Measurements from ENCODE around the gene OPN1MW3.

Gene OPN1MW3

DNA sequence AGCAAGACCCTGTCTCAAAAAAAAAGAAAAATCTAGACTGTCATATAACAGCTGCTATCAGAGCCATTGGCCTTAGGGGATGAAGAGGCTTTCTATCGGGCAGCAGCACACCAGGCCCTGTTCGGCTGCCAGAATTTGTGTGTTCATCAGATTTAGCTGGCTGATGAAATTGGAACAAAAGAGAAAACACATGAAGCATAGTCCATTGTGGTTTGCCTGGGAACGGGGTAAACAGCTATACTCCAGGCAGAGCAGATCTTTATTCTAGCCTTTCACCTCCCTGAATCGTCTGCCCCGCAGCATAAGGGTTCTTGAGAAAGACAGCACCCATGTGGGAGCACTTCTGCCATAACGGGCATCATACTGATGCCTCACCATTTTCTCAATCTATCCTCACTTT lies 49.8 kb downstream of the OPN1MW3 start:
- H3K27ac ChIP-seq = no peak overlapping the region
- H3K9me3 ChIP-seq = no peaks in the 10 kb centered on the region
- H3K4me1 ChIP-seq = no peaks in the 10 kb centered on the region
- TF ChIP-seq, protein P1, sequence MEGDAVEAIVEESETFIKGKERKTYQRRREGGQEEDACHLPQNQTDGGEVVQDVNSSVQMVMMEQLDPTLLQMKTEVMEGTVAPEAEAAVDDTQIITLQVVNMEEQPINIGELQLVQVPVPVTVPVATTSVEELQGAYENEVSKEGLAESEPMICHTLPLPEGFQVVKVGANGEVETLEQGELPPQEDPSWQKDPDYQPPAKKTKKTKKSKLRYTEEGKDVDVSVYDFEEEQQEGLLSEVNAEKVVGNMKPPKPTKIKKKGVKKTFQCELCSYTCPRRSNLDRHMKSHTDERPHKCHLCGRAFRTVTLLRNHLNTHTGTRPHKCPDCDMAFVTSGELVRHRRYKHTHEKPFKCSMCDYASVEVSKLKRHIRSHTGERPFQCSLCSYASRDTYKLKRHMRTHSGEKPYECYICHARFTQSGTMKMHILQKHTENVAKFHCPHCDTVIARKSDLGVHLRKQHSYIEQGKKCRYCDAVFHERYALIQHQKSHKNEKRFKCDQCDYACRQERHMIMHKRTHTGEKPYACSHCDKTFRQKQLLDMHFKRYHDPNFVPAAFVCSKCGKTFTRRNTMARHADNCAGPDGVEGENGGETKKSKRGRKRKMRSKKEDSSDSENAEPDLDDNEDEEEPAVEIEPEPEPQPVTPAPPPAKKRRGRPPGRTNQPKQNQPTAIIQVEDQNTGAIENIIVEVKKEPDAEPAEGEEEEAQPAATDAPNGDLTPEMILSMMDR (IDR thresholded peaks at IDR 0.05) = no peak
- intact Hi-C loops (cut with DNase I; ENCODE audit: low total_unique reads) = no loop called here
- no peaks in the 10 kb centered on the region for H3K36me3 ChIP-seq
- no peak overlapping the region for H3K4me3 ChIP-seq
- no peaks in the 10 kb centered on the region for H3K27me3 ChIP-seq
- peak in 1 of 2 donors; percentile 27 for DNase-seq

DNA sequence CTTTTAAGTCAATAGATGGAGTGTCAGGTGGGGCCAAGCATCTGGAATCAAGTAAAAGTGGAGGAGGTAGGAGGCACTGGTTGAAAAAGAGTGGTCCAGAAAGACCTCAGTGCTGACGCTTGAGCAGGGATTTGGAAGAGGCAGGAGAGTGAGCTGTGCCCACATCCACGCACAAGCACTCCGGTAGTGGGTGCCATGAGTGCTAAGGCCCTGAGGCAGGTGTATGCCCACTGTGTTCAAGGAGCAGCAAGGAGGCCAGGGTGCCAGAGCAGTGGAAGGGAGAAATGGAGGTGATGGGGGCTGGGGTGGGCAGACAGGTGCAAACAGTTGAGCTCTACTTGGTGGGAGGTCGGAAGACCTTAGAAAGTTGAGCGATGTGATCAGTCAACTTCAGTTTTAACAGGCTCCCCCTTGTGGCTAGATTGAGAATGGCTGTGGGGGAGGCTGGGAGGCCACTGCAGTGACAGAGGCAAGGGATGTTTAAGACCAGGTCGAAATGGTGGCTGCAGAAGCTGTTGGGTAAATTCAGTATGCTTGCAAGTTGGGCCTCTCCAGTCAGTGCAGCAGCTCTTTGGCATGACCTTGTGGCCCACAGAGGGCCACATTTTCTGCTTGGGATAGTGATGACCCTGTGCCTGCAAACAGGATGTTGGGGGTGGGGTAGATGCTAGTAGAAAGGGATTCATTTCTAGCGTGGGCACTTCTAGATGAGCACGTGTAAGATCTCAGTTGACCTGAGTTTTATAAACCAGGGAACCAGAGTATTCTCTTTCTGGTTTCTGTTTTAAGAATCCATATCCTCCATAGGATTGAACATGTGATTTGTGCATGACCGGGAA lies 50.9 kb downstream of the OPN1MW3 start:
- H3K9me3 ChIP-seq = no peaks in the 10 kb centered on the region
- H3K27me3 ChIP-seq = no peaks in the 10 kb centered on the region
- H3K4me1 ChIP-seq = no peaks in the 10 kb centered on the region
- no peak overlapping the region for H3K27ac ChIP-seq
- no peaks in the 10 kb centered on the region for H3K36me3 ChIP-seq
- DNase-seq = peak; percentile 62 to 72
- TF ChIP-seq, protein P1 (IDR thresholded peaks at IDR 0.05) = peak; percentile 53 to 57
- H3K4me3 ChIP-seq = no peak overlapping the region
- intact Hi-C loops (cut with DNase I; ENCODE audit: low total_unique reads) = no loop called here

DNA sequence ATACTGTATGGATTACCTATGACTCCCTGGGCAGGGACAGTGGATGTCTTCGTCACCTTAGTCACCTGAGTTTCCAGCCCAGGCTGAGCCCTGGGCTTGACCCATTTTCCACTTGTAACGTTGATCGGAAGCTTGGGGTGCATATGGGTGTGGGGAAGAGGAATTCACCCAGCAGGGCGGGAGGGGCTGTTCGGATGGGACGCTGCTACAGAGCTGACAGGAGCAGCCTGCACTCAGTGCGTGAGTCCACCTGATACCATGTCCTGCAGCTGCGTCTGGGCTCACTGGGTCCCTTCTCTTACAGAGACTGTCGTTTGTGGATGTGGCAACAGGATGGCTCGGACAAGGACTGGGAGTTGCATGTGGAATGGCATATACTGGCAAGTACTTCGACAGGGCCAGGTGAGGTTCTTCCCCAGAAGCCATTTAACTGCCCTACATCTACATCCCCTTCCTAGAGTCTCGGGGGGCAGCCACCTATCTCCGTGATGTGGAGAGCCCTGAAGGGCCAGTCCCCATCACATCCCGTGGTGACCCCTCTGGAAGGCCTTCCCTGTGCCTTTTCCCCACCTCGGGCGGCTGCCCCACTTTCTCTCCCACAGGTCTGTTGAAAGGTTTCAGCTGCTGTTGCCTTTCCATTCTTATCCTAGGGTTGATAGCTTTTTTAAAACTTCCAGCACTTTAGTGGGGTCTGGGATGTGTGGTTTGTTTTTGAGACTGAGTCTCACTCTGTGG lies 51.8 kb downstream of the OPN1MW3 start:
- intact Hi-C loops (cut with DNase I; ENCODE audit: low total_unique reads) = no loop called here
- no peaks in the 10 kb centered on the region for H3K36me3 ChIP-seq
- no peaks in the 10 kb centered on the region for H3K27me3 ChIP-seq
- H3K4me3 ChIP-seq = no peak overlapping the region
- H3K4me1 ChIP-seq = no peaks in the 10 kb centered on the region
- H3K9me3 ChIP-seq = no peaks in the 10 kb centered on the region
- H3K27ac ChIP-seq = no peak overlapping the region
- no peak for DNase-seq
- TF ChIP-seq, protein P1 (IDR thresholded peaks at IDR 0.05) = no peak

DNA sequence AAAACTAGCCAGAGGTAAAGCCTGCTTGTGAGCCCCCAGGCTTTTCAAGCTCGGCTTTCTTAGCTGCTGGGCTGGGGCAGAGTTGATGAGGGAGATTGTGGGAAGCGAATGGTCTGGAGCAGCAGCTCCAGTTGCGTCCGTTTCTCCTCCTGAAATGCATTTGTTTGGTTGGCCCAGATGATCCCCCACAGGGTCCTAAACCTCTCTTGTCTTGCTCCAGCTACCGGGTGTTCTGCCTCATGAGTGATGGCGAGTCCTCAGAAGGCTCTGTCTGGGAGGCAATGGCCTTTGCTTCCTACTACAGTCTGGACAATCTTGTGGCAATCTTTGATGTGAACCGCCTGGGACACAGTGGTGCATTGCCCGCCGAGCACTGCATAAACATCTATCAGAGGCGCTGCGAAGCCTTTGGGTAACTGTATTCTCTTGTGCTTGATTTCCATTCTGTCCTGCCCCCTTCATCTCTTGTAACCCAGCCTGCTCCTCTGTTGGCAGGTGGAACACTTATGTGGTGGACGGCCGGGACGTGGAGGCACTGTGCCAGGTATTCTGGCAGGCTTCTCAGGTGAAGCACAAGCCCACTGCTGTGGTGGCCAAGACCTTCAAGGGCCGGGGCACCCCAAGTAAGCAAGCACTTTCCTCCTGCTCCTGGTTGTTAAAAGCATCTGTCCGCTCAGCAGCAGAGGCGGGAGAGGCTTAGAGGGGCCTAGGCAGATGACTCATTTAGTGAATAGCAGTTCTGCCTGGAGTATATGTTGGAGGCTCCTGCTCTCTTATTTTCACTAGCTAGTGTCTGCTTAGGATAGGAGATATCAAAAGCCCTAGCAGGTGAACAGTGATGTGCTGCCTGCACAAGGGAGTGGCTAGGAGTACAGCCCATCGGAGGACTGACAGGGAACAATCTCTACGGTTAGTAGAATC lies 53.5 kb downstream of the OPN1MW3 start:
- no peaks in the 10 kb centered on the region for H3K27me3 ChIP-seq
- no peaks in the 10 kb centered on the region for H3K36me3 ChIP-seq
- no peaks in the 10 kb centered on the region for H3K9me3 ChIP-seq
- DNase-seq = no peak
- H3K27ac ChIP-seq = no peak overlapping the region
- intact Hi-C loops (cut with DNase I; ENCODE audit: low total_unique reads) = no loop called here
- TF ChIP-seq, protein P1 (IDR thresholded peaks at IDR 0.05) = no peak
- H3K4me3 ChIP-seq = no peak overlapping the region
- H3K4me1 ChIP-seq = no peaks in the 10 kb centered on the region

DNA sequence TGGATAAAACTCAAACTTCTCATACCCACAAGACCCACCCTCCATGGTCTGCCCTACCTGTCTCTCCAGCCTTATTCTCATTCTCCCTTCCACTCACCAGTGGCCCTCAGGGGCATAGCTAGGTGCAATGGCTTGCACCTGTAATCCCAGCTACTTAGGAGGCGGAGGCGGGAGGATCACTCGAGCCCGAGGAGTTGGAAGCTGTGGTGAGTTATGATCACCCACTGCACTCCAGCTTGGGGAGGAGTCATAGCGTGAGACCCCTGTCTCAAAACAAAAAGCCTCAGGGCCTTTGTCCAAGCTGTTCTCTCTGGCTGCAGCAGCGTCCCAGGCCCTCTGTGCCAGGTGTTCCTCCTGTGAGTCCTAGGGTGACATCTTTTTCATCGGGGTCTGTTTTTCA lies 54.7 kb downstream of the OPN1MW3 start:
- TF ChIP-seq, protein P1 (IDR thresholded peaks at IDR 0.05) = no peak
- no peak overlapping the region for H3K4me3 ChIP-seq
- no peak for DNase-seq
- H3K27ac ChIP-seq = no peak overlapping the region
- H3K27me3 ChIP-seq = no peaks in the 10 kb centered on the region
- no peaks in the 10 kb centered on the region for H3K36me3 ChIP-seq
- no peaks in the 10 kb centered on the region for H3K4me1 ChIP-seq
- no peaks in the 10 kb centered on the region for H3K9me3 ChIP-seq
- intact Hi-C loops (cut with DNase I; ENCODE audit: low total_unique reads) = no loop called here
